Stimulated activated CD4-positive, alpha-beta T cell treated with anti-CD3 and anti-CD28 coated beads, TNF-alpha, amount 100 ng/mL, for 24 hours (primary cell): ENCODE measurements around the gene PCLAF.
"Not testable (repeated sequence)": the region's sequence is repeated elsewhere in the genome, so short reads cannot be mapped to it uniquely, and the experiment has no call there.

Experiments
- DNase-seq, 3 experiments: peaks; one replicate each; pipeline ENCODE4 v3.0.0-alpha.2; 2020; ENCODE audit warnings: low read depth in 3 of 3

Gene PCLAF

DNA sequence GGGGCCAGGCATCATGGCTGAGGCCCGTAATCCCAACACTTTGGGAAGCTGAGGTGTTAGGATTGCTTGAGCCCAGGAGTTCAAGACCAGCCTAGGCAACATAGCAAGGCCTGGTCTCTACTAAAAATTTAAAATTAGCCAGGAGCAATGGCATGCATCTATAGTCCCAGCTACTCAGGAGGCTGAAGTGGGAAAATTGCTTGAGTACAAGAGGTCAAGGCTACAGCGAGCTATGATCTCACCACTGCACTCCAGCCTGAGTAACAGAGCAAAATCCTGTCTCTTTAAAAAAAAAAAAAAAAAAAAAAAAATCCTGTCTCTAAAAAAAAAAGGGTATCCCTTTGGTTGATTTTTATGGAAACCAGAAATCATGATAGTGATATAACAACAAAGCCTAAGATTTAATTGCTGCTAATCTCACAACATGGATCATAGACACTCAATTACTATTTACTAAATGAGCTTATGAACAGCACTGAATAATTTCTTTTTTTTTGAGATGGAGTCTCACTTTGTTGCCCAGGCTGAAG, 12.1 kb downstream of the PCLAF start:
- DNase-seq, result no peak

DNA sequence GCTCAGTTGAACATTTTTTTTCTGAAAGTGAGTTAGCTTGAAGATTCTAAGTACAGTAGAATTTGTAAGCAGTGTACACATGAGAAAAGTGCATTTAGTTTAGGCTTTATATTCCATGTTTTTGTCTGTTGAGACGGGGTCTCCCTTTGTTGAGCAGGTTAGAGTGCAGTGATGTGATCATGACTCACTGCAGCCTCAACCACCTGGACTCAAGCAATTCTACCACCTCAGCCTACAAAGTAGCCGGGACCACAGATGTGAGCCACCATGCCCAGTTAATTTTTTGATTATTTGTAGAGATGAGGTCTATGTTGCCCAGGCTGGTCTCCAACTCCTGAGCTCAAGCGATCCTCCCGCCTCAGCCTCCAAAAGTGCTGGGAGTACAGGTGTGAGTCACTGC, 20.0 kb downstream of the PCLAF start:
- DNase-seq, result no peak

DNA sequence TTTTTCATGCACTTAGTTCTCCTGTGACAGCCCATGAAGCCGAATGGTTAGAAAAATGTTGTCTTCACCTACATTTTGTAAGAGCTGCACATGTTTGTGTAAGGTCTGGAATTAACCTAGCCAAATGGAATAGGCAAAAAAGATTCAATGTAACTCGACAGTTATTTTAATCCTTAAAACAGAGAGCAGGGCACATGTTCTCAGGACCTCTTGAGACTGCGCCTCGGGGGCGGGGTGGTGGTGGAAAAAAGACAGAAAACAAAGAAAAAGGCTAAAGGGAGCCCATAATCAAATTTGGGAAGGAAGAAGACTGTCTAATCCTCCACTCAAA, 24.6 kb downstream of the PCLAF start:
- DNase-seq, result no peak

DNA sequence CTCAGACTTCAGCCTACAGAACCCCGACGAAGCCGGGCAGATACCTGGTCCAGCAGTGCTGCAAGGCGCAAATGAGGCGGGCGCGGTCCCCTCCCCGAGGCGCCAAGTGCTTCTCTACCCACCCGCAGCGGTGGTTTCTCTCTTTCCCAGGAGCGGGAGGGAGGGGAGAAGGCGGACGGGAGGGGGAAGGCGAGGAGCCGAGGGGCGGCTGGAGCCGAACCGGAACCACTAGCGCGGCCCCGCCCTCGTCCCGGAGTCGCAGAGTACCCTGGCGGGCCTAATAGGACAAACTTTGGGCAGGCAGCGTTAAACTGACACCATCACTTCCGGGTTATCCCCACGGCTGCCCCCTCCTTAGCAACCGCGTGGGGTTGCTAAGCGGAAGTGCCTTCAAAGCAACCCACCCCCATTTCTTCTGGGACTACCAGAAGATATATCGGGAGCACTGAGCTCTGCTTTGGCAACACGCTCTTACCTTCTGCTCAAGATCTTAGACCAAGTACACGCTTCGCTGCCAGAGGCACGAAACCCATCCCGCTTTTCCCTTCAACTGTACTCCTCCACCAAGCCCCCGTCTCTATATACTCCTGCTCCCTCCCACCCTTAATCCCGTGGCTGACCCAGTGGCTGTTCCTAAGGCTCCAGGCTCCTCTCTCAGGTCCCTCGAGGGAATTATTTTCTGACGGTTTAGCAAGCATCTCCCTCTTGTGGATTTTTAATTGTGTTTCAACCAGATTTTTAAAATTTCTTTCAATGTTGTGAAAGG, 25.1 kb downstream of the PCLAF start, which contains the start of gene CSNK1G1:
Gene CSNK1G1 (minus strand): TSS at position 230 of the 766 bp plus-strand sequence. CDS start 55,674 bp downstream, outside the sequence.
- DNase-seq, result peak; percentile 83 to 91 (median 83)

DNA sequence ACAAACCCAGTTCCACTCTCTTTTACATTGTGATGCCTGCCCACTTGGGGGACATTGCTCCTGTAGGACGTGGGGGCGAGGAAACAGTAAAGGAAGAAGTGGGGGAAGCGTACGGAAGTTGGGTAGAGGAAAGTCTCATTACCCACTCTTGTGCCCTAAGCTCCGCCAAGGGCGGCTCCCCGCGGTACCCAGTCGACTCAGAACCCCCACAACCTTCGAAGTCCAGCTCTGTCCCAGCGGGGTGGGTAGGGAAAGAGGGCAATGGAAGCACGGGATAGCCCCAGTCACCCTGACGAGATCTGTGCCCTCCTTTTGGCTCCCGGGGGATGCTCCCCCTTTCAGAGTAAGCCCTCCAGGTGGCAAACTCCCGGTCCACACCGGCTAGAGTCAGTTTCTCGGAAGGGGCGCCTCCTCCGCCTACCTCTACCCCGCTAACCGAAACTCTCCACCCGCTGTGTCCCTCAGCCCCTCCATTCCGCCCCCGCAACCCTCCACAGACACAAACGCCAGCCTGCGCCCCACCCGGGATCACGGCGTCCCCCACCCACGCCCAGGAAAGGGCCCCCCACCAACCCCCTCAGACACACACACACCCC, 25.8 kb downstream of the PCLAF start:
- peak; percentile 1 to 44 (median 6) for DNase-seq

DNA sequence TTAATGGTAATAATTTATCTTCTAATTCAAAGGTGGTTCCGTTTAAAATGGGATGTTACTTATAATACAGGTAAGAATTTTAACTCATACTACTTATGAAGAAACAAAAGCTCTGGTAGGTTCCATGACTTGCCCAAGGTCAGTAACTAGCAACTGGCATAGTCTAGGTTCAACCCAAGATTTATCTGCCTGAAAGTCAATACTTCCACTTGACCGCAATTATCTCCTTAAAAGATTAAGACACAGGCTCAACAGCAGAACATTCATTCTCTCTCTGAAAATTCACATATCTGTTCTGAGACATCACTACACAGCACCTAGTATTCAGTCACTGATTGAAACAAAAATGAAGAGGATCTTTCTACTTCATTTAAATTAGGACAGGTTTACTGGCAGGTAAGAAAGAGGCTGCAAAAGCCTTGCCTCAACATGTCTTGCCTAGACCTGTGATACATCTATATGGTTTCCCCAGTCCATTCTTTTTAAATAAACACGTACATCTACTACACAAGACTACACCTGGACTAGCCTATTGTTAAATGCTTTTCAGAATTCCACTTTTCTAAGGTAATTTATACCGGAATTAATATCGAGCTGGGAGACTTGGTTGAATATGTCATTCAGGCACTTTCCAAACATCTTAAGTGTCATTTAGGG, 26.4 kb downstream of the PCLAF start:
- no peak for DNase-seq

DNA sequence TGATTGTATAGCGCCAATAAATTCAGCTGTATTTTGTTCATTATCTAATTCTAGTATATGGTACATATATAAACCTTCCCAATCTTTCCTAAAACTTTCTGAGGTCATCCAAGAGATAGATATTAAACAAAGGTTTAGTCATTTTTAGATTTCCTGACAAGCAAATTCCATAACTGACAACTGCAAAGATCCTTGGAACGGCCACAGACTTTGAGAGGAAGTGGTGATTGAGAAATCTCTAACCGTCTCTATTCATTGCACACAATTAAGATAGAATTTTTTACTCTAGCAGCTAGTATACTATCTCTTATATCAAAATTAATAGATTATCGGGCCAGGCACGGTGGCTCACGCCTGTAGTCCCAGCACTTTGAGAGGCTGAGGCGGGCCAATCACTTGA, 30.0 kb downstream of the PCLAF start:
- DNase-seq, result no peak

DNA sequence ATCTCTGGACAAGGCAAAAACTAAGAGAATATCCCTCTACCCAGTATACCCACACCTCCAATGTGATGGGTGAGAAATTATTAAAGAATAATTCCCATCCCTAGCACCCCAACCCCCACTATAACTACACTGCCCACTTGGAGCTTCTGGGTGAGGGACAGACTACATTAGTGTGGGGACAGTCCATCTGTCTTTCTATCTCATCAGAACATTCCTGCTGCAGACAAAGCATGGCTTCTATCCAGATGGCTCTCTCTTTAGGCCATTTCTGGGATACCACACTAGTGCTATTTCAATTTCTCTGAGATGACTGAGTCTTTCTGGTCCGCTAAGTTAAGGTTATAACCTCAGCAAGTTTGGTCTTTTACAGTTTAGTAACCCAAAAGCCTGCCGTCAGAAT, 31.9 kb downstream of the PCLAF start:
- no peak for DNase-seq

DNA sequence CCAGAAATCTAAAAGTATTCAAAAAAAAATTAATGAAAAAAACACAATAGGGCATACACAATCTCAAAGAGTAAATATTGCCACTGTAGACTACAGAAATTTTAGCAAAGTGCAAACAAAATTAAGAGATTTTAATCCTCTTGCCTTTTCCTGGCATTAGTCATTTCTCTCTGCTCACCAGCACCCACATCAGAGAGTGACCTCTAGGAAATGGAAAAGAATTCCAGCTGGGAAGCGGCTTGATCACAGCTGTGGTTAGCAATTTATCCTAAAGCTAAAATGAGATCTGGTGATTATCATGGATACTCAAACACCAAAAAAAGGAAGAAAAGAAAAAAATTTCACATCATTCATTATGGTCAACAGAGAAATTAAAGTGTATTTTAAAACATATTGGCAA, 32.8 kb downstream of the PCLAF start:
- no peak for DNase-seq

DNA sequence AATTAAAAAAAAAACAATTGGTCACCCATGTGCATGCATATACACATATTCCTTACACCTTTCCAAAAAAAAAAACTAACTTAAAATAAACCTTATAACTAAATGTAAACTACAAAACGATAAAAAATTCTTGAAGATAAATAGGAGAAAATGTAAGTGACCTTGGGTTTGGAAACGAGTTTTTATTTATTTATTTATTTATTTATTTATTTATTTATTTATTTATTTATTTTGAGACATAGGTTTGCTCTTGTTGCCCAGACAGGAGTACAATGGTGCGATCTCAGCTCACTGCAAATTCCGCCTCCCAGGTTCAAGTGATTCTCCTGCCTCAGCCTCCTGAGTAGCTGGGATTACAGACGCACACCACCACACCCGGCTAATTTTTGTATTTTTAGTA, 35.0 kb downstream of the PCLAF start:
- DNase-seq, result not testable (repeated sequence)

DNA sequence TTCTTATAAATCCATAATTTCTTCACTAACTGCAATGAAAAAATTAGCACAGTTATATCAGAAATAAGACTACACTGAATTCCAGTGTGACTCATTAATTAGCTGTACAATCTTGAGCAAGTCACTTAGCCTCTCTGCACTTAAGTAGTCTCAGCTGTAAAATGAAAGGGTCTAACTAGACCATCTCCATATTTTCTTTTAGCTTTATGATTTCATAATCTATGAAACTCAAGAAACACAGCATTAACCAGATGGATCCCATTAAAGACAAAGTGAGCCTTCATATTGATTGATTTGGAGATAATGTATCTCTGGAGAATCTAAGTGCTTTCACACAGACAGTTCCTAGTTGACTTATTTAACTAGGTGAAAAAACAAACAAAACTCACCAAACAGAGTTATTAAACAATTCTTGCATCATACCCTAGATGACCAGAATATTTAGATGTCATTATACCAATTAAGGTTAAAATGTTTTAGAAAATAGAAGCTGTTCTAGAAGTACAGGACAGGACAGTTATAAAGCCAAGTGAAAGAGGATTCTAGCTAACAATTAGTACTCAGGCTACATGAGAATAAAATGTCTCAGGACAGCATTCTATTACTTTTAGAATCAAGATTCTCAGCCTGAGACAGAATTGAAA, 36.5 kb downstream of the PCLAF start:
- no peak for DNase-seq

DNA sequence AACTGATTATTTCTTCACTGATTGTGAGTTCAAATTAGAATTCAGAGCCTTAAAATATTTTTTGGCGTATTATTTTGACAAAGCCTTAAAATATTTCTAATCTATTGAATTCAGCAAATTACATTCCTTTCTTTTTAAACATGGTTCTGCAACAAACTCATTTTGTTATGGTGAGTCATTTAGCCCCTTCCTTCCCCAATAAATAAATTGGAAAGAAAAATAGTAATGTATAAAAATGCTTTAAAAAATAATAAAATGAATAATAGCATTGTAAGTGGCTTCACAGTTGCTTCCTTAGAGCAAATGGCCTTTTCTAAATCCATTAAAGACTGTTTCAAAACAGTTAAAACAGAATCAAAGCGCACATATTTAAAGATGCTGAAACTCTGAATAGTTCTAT, 37.4 kb downstream of the PCLAF start:
- DNase-seq, result no peak

DNA sequence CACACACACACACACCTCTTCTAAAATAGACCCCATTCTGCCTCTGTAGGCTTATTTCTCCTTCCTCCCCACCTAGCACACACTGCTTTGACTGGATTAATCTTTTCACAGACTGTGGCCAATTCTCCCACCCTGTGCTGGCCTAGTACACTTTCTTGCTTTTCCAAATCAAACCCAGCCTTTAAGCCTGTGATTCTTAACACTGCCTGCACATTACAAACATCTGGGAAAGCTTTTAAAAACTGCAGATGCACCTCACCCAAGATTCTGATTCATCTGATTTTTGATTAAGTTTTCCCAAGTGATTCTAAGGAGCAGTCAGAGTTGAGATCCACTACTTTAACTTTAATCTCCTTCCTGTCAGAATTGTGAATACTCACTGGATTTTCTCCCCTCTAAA, 38.0 kb downstream of the PCLAF start:
- no peak for DNase-seq

DNA sequence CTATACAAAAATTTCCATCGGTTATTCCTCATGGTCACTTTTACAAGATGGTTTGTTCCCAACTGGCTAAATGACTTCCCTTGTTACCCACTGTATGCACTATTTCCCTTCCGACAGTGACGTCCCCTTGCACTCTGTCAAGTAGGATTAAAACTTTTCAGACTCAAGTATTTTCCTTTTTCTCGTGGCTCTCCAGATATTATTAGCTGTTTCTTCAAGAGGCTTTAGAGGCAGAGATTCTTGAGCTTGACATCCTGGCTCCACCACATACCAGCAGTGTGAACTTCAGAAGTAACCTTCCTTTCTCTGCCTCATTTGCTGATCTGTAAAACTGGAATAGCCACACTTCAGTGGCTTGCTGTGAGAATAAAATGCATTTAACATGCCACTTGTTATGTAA, 39.3 kb downstream of the PCLAF start:
- no peak for DNase-seq

DNA sequence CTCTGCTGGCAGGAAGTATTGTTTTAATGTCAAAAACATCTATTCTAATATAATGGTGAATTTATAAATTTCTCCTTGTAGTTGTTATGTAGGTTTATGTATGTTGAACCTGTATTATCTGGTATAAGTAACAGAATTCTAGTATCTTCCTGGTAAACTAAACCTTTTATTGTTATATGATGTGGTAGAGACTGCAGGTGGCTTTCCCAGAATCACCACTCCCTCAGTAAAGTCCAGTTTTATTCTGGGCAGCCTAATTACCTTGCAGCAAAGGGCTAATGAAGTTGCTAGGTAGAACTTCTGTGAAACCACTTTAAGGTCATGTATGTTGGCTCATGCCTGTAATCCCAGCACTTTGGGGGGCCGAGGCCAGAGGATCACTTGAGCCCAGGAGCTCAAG, 40.9 kb downstream of the PCLAF start:
- no peak for DNase-seq

DNA sequence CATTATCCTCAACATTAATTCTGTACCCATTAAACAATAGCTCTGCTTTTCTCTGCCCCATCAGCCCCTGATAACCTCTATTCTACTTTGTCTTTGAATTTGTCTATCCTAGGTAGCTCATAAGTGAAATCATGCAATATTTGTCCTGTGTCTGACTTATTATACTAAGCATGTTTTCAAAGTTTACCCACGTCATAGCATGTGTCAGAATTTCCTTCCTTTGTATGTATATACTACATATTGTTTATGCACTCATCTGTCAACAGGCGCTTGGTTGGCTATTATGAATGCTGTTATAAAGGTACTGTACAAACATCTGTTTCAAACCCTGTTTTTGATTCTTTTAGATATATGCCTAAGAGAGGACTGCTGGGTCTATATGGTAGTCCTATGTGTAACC, 43.5 kb downstream of the PCLAF start:
- no peak for DNase-seq

DNA sequence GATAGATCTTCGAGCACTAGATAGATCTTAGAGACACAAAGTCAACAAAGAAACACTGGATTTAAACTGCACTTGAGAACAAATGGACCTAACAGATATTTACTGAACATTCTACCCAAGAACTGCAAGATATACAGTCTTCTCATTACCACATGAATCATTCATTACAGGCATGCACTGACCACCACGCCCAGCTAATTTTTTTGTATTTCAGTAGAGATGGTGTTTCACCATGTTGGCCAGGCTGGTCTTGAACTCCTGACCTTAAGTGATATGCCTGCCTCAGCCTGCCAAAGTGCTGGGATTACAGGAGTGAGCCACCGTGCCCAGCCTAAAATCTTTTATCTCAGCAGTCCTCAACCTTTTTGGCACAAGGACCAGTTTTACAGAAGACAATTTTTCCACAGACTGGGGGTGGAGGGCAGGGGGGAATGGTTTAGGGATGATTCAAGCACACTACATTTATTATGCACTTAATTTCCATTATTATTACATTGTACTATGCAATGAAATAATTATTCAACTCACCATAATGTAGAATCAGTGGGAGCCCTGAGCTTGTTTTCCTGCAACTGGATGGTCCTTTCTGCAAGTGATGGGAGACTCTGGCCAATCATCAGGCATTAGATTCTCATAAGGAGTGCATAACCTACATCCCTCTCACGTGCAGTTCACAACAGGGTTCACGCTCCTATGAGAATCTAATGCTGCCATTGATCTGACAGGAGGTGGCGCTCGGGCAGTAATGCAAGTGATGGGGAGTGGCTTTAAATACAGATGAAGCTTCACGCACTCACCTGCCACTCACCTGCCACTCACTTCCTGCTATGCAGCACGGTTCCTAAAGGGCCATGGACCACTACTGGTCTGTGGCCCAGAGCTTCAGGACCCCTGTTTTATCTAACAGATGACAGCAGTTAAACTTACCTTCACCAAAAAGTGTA, 47.0 kb downstream of the PCLAF start:
- peak in 1 of 3 experiments; percentile 13 for DNase-seq

DNA sequence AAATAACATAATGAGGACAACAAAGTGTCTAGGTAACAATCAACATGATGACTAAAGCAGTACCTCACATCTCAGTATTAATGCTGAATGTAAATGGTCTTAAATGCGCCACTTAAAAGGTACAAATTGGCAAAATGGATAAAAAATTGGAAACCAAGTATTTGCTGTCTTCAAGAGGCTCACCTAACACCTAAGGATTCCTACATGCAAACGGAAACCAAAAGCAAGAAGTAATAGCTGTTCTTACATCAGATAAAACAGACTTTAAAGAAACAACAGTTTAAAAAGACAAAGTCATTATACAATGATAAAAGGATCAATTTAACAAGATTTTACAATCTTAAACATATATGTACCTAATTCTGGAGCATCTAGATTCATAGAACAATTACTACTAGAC, 47.7 kb downstream of the PCLAF start:
- no peak for DNase-seq

DNA sequence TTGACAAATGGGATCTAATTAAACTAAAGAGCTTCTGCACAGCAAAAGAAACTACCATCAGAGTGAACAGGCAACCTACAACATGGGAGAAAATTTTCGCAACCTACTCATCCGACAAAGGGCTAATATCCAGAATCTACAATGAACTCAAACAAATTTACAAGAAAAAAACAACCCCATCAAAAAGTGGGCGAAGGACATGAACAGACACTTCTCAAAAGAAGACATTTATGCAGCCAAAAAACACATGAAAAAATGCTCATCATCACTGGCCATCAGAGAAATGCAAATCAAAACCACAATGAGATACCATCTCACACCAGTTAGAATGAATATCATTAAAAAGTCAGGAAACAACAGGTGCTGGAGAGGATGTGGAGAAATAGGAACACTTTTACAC, 49.6 kb downstream of the PCLAF start:
- not testable (repeated sequence) for DNase-seq

DNA sequence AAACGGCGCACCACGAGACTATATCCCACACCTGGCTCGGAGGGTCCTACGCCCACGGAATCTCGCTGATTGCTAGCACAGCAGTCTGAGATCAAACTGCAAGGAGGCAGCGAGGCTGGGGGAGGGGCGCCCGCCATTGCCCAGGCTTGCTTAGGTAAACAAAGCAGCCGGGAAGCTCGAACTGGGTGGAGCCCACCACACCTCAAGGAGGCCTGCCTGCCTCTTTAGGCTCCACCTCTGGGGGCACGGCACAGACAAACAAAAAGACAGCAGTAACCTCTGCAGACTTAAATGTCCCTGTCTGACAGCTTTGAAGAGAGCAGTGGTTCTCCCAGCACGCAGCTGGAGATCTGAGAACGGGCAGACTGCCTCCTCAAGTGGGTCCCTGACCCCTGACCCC, 54.3 kb downstream of the PCLAF start:
- not testable (repeated sequence) for DNase-seq

DNA sequence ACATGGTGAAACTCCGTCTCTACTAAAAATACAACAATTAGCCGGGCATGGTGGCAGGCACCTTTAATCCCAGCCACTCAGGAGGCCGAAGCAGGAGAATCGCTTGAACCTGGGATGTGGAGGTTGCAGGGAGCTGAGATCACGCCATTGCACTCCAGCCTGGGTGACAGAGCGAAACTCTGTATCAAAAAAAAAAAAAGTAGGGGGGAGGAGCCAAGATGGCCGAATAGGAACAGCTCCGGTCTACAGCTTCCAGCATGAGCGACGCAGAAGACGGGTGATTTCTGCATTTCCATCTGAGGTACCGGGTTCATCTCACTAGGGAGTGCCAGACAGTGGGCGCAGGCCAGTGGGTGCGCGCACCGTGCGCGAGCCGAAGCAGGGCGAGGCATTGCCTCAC, 54.8 kb downstream of the PCLAF start:
- DNase-seq, result not testable (repeated sequence)
